Tibial nerve (tissue), 4 donors: ENCODE results near the gene PHF20.

Experiments used
- EP300 ChIP-seq, 2 donors: sonication (generic); formaldehyde crosslinking; IDR thresholded peaks; one replicate each; pipeline ENCODE4 v1.6.1; 2017; ENCODE audit warnings: antibody characterized with exemption in 2 of 2, mild to moderate bottlenecking in 1 of 2
- POLR2A ChIP-seq, 2 donors: fragments of 450-650 bp; IDR thresholded peaks; one replicate each; pipeline ENCODE4 v1.6.1; 2017; ENCODE audit warnings: antibody characterized with exemption in 2 of 2, mild to moderate bottlenecking in 2 of 2, moderate library complexity in 2 of 2
- TF ChIP-seq, protein P1 (sequence below), 5 experiments: fragments of 200-600 bp in 3 of 5; fragments of 450-650 bp in 2 of 5; sonication (generic) in 3 of 5; IDR thresholded peaks; one replicate each; pipeline ENCODE4 v1.5.1; 2016 to 2019; ENCODE audit warnings: antibody characterized with exemption in 5 of 5, mild to moderate bottlenecking in 3 of 5, moderate library complexity in 2 of 5

DNA sequence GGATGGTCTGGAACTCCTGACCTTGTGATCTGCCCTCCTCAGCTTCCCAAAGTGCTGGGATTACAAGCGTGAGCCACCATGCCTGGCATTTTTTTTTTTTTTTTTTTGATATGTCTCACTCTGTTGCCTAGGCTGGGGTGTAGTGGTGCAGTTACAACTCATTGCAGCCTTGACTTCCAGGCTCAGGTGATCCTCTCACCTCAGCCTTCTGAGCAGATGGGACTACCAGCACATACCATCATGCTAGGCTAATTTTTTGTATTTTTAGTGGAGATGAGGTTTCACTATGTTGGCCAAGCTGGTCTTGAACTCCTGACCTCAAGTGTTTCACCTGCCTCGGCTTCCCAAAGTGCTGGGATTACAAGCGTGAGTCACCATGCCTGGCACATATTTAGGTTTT lies 34.3 kb downstream of the PHF20 start:
- TF ChIP-seq, protein P1, sequence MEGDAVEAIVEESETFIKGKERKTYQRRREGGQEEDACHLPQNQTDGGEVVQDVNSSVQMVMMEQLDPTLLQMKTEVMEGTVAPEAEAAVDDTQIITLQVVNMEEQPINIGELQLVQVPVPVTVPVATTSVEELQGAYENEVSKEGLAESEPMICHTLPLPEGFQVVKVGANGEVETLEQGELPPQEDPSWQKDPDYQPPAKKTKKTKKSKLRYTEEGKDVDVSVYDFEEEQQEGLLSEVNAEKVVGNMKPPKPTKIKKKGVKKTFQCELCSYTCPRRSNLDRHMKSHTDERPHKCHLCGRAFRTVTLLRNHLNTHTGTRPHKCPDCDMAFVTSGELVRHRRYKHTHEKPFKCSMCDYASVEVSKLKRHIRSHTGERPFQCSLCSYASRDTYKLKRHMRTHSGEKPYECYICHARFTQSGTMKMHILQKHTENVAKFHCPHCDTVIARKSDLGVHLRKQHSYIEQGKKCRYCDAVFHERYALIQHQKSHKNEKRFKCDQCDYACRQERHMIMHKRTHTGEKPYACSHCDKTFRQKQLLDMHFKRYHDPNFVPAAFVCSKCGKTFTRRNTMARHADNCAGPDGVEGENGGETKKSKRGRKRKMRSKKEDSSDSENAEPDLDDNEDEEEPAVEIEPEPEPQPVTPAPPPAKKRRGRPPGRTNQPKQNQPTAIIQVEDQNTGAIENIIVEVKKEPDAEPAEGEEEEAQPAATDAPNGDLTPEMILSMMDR (IDR thresholded peaks at IDR 0.05): no peak
- TF ChIP-seq POLR2A (IDR thresholded peaks at IDR 0.05): no peak
- no peak for TF ChIP-seq EP300 (IDR thresholded peaks at IDR 0.05)
